ENCODE data around the gene NTRK3.

NTRK3 gene

DNA sequence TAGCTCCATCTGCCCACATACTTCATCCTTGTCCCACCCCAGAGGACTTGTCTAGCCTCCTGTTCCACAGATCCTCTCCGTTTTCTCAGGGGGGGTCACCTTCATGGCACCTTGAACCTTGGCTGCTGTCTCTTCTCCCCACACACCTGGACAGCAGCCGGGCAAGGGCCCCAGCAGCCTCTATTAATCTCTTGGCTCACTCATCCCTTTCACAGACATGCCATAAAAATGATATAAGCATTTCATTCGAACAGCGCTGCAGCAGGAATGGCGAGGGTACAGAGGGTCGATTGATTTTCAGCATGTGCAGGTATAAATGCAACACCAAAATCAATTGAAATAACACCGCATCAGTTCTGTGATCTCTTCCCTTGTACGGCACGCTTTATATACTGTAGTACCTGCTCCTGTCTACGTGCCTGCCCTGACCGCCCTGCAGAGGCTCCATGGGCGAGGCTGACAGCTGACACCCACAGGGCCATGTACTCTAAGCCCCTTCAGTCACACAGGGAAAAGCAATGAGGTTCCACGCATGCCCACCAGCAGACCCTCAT is 209.9 kb downstream of the NTRK3 start:
- TF ChIP-seq, protein P1, sequence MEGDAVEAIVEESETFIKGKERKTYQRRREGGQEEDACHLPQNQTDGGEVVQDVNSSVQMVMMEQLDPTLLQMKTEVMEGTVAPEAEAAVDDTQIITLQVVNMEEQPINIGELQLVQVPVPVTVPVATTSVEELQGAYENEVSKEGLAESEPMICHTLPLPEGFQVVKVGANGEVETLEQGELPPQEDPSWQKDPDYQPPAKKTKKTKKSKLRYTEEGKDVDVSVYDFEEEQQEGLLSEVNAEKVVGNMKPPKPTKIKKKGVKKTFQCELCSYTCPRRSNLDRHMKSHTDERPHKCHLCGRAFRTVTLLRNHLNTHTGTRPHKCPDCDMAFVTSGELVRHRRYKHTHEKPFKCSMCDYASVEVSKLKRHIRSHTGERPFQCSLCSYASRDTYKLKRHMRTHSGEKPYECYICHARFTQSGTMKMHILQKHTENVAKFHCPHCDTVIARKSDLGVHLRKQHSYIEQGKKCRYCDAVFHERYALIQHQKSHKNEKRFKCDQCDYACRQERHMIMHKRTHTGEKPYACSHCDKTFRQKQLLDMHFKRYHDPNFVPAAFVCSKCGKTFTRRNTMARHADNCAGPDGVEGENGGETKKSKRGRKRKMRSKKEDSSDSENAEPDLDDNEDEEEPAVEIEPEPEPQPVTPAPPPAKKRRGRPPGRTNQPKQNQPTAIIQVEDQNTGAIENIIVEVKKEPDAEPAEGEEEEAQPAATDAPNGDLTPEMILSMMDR (IDR thresholded peaks at IDR 0.05; ENCODE audit: low read depth, low read length, missing control alignments) = no peak
- no peak for DNase-seq (ENCODE audit: extremely low read depth, low read depth)
- H3K4me3 ChIP-seq (replicated peaks; ENCODE audit: low read depth, low read length) = no peak overlapping the region

DNA sequence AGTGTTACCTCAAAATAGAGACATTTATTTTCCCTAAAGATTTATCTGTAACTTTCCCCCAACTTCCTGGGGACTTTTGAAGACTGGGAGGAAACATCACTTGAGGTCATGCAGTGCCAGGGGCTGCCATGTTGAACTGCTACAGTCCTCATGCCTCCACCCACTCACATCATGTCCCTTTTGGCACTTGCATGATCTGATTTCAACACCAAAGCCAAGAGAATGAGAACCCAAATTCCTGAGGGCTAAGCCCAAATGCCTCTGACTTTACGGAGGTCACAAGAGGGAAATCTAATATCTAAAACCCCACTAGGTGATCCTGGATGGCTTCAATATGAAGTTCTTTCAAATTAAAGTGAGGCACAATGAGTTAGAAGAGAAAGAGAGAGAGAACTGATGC is 213.1 kb downstream of the NTRK3 start:
- no peak for DNase-seq (ENCODE audit: extremely low read depth, low read depth)

DNA sequence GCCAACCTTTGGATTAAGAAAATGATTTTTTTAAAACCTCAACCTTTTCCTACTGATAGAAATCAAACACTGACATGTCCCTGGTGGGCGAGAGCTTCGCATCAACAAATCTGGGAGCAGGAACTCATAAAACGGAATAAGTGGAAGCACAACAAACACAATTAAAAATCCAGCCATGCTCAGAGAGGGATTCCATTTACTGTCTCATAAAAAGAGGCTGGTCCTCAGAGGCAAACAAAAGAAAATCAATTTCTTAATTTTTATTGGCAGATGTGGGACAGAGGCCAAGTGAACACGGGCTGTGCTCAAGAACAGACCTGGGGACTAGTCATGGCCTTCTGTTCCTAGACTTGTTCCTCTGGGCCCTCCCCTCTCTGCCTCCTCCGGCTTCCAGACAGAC is 214.5 kb downstream of the NTRK3 start:
- TF ChIP-seq, protein P1 (IDR thresholded peaks at IDR 0.05; ENCODE audit: low read depth, low read length, missing control alignments) = no peak
- DNase-seq (ENCODE audit: extremely low read depth, low read depth) = no peak
- H3K4me3 ChIP-seq (replicated peaks; ENCODE audit: low read depth, low read length) = no peak overlapping the region

More for the DNA sequence above, 213.1 kb downstream of the NTRK3 start:
- no peak overlapping the region for H3K4me3 ChIP-seq (replicated peaks; ENCODE audit: low read depth, low read length)
- TF ChIP-seq, protein P1 (IDR thresholded peaks at IDR 0.05; ENCODE audit: low read depth, low read length, missing control alignments) = no peak

DNA sequence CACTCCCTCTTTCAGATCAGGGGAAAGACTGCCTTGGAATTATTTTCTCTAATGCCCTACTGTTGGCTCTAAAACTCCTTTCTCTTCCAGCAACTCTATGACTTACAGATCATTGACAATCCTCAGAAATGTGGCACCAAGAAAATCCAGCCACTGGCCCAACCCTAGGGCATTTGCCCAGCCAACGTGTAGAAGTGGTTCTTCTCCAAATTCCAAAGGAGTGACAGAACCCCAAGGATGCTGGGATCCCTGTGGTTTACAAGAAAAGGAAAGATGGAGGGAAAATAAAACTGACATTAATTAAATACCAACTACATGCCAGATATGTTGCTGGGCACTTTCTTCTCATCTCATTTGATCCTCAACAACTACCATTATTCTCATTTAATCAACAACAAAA is 216.0 kb downstream of the NTRK3 start:
- TF ChIP-seq, protein P1 (IDR thresholded peaks at IDR 0.05; ENCODE audit: low read depth, low read length, missing control alignments) = no peak
- no peak for DNase-seq (ENCODE audit: extremely low read depth, low read depth)
- no peak overlapping the region for H3K4me3 ChIP-seq (replicated peaks; ENCODE audit: low read depth, low read length)

DNA sequence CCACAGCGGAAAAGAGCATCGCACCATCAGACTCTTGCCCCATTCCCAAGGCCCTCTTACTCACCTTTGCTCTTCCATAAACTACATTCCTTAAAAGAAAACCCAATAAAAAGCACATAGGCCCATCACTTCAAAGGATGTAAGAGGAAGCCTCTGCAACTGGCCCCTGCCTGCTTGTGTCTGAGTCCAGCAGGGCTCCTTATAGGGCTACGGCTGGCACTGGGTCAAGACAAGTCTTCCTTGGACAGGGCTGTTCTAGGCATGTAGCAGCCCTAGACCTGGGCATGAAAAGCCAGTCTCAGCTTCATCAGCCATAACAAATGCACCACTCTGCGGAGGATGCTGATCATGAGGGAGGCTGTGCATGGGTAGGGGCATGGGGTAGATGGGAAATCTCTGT is 218.3 kb downstream of the NTRK3 start:
- no peak overlapping the region for H3K4me3 ChIP-seq (replicated peaks; ENCODE audit: low read depth, low read length)
- no peak for DNase-seq (ENCODE audit: extremely low read depth, low read depth)
- TF ChIP-seq, protein P1 (IDR thresholded peaks at IDR 0.05; ENCODE audit: low read depth, low read length, missing control alignments) = no peak

DNA sequence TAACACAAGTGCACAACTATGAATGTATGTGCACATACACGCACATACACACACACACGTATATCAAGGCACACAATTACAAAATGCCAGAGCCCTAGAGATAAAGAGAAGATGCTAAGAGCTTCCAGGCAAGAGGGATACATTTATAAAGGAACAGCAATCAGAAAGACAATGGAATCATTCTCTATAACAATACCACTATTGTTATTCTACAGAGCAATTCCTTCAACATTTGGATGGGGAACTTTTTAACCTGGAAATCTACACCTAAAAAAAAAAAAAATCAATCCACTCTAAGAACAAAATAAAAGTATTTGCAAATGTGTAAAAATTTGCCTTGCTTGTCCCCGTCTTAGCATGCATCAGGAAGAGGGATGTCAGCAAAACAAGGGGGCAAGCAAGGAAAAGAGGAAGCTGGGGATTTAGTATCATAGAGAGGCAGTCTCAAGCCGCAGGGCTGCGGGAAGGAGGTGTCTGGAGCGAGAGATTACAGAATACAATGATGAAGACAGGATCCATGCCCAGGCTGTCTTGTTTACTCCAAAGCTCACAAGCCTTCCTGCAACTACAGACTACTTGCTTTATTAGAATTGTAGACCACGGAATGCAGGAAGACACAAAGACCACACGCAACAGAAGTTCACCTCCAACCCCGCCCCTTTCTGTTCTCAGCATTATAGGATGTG is 220.2 kb downstream of the NTRK3 start:
- TF ChIP-seq, protein P1 (IDR thresholded peaks at IDR 0.05; ENCODE audit: low read depth, low read length, missing control alignments) = no peak
- no peak for DNase-seq (ENCODE audit: extremely low read depth, low read depth)
- no peak overlapping the region for H3K4me3 ChIP-seq (replicated peaks; ENCODE audit: low read depth, low read length)
